GM12878 (cell line): ENCODE data around the gene NFATC2. TPM values are rescaled to one million over a fixed set of nuclear protein-coding genes. Genes with fewer than 3 reads are reported as not detected.

Experiments
- ATAC-seq: fragments of 200-7000 bp; cut with Tn5 transposase; 3 replicates; pipeline ENCODE4 v1.9.1; 2020; ENCODE audit warnings: mild to moderate bottlenecking, moderate library complexity
- BruUV-seq: library from RNA; stranded (reverse); fragments of 400-500 nt; replicated peaks from 2 replicates; lab custom pipeline; 2021; lab: Mats Ljungman, UMichigan
- CTCF ChIA-PET: fragments of 300-600 bp; sonication (Branson Sonifier 250); formaldehyde crosslinking; extraction: SDS; loops from one replicate; lab custom pipeline; 2021; ENCODE audit warnings: inconsistent platforms; lab: Yijun Ruan, JAX
- POLR2A ChIA-PET: fragments of 350-600 bp; formaldehyde crosslinking; extraction: SDS; loops from one replicate; lab custom pipeline; 2021; ENCODE audit warnings: inconsistent platforms; lab: Charles Lee
- RAD21 ChIA-PET: fragments of 300-600 bp; sonication (Branson Sonifier 250); formaldehyde crosslinking; loops from one replicate; lab custom pipeline; 2023; ENCODE audit warnings: antibody characterized with exemption; ENCODE audit not compliant: unreplicated experiment; lab: Charles Lee
- SMC1A ChIA-PET: fragments of 300-600 bp; sonication (Branson Sonifier 250); formaldehyde crosslinking; loops from one replicate; lab custom pipeline; 2023; ENCODE audit not compliant: unreplicated experiment, uncharacterized antibody; lab: Charles Lee
- DNase-seq: peaks from one replicate; pipeline ENCODE4 v3.0.0-alpha.2; 2011; ENCODE audit warnings: low read depth, low spot score
- FAIRE-seq: peaks from 3 replicates; lab custom pipeline; 2011; peaks lifted over from hg19 to GRCh38; lab: Jason Lieb, UNC
- H2AFZ ChIP-seq: 2 replicates; pipeline ENCODE4 v1.6.0; 2011; ENCODE audit warnings: low read depth, low read length, control low read depth; ENCODE audit not compliant: control insufficient read depth
- H3K27ac ChIP-seq: 2 replicates; pipeline ENCODE4 v1.5.1; 2011; ENCODE audit warnings: control low read depth; ENCODE audit not compliant: control insufficient read depth, insufficient read depth
- H3K27me3 ChIP-seq, 2 experiments: replicated peaks in 1 of 2; 2 replicates each; pipeline versions ENCODE4 v1.6.0 to v1.6.1; 2011; ENCODE audit warnings: low read length in 1 of 2; ENCODE audit not compliant: control insufficient read depth in 2 of 2, insufficient read depth in 2 of 2
- H3K36me3 ChIP-seq, 2 experiments: 2 replicates each; pipeline ENCODE4 v1.5.1; 2011; ENCODE audit warnings: low read length in 1 of 2; ENCODE audit not compliant: control insufficient read depth in 2 of 2, insufficient read depth in 2 of 2
- H3K4me1 ChIP-seq: 2 replicates; pipeline ENCODE4 v1.6.1; 2011; ENCODE audit warnings: mild to moderate bottlenecking, low read length, moderate library complexity, mixed read lengths; ENCODE audit not compliant: control insufficient read depth, insufficient read depth
- H3K4me2 ChIP-seq: 2 replicates; pipeline ENCODE4 v1.6.0; 2011; ENCODE audit warnings: control low read depth; ENCODE audit not compliant: control insufficient read depth, insufficient read depth
- H3K4me3 ChIP-seq: fragments of 200-600 bp; sonication (generic); 2 replicates; pipeline ENCODE4 v1.5.1; 2016
- H3K79me2 ChIP-seq: 2 replicates; pipeline ENCODE4 v1.6.0; 2011; ENCODE audit warnings: low read length; ENCODE audit not compliant: control insufficient read depth, insufficient read depth
- H3K9ac ChIP-seq: 2 replicates; pipeline ENCODE4 v1.8.0; 2011; ENCODE audit warnings: low read length, control low read depth, mixed read lengths; ENCODE audit not compliant: control insufficient read depth, insufficient read depth
- H3K9me3 ChIP-seq: replicated peaks from 3 replicates; pipeline ENCODE4 v1.5.1; 2011; ENCODE audit warnings: mild to moderate bottlenecking, low read length; ENCODE audit not compliant: control insufficient read depth, insufficient read depth
- H4K20me1 ChIP-seq: 2 replicates; pipeline ENCODE4 v1.6.0; 2011; ENCODE audit not compliant: control insufficient read depth, insufficient read depth
- CTCF ChIP-seq, 3 experiments: IDR thresholded peaks in 2 of 3; conservative IDR thresholded peaks in 1 of 3; 2 replicates each; pipeline ENCODE4 v1.5.1; 2011; ENCODE audit warnings: low read depth in 3 of 3, low read length in 3 of 3, mild to moderate bottlenecking in 3 of 3, control low read depth in 2 of 3, moderate library complexity in 2 of 3, inconsistent platforms in 1 of 3, mixed read lengths in 1 of 3; ENCODE audit not compliant: control insufficient read depth in 2 of 3, insufficient read depth in 1 of 3; ENCODE audit errors: extremely low read depth in 1 of 3
- GABPA ChIP-seq: IDR thresholded peaks from 2 replicates; pipeline ENCODE4 v1.6.1; 2014; ENCODE audit warnings: antibody characterized with exemption, low read depth, mild to moderate bottlenecking, inconsistent platforms
- MEF2A ChIP-seq: IDR thresholded peaks from 2 replicates; pipeline ENCODE4 v1.6.1; 2011; ENCODE audit warnings: low read depth, mild to moderate bottlenecking, low read length, moderate library complexity; ENCODE audit not compliant: insufficient read depth
- TCF3 ChIP-seq: IDR thresholded peaks from 2 replicates; pipeline ENCODE4 v1.6.1; 2012; ENCODE audit warnings: low read depth, mild to moderate bottlenecking, low read length, borderline replicate concordance; ENCODE audit not compliant: insufficient read depth
- WGBS: methylation state at CpG from one replicate; pipeline ENCODE4 v1.1.6; 2016; ENCODE audit warnings: low lambda C conversion rate; ENCODE audit not compliant: insufficient replicate concordance, insufficient coverage; ENCODE audit errors: missing lambda C conversion rate; 5-methylcytosine and 5-hydroxymethylcytosine counted together
- in situ Hi-C: fragments of 300-500 bp; cut with MboI; formaldehyde crosslinking; loops from 9 replicates; pipeline ENCODE4 v1.14.3; 2018; ENCODE audit warnings: mixed read lengths
- intact Hi-C: fragments of 100-400 bp; cut with micrococcal nuclease; formaldehyde crosslinking; loops from one replicate; pipeline ENCODE4 v1.14.2; 2022; ENCODE audit not compliant: unreplicated experiment
- polyA plus RNA-seq, 11 experiments: library from polyadenylated mRNA; depleted of rRNA in 4 of 11; unstranded in 6 of 11; stranded (reverse) in 5 of 11; fragments of >200 nt; fragmentation: Nextera tagmentation in 4 of 11; fragmentation: Illumina TruSeq in 1 of 11; extraction: Ambion mirVana in 4 of 11; extraction: Trizol in 1 of 11; gene quantifications; 1 replicate in 1 of 11; 2 replicates in 10 of 11; pipeline versions ENCODE4 v1.2.1 to v1.2.3, GENCODE V29; 2011 to 2016; ENCODE audit warnings: inconsistent platforms in 2 of 11, missing spikeins in 2 of 11, low read depth in 1 of 11
- total RNA-seq, 4 experiments: library from RNA; depleted of rRNA in 3 of 4; stranded (reverse); fragments of >200 nt in 3 of 4; fragmentation: Illumina TruSeq in 1 of 4; extraction: Trizol in 1 of 4; gene quantifications; 2 replicates each; pipeline versions ENCODE4 v1.2.1 to v1.2.3, GENCODE V29; 2013 to 2021
- TF ChIP-seq, protein P1 (sequence below): fragments of 450-650 bp; IDR thresholded peaks from 2 replicates; pipeline ENCODE4 v1.6.1; 2017; ENCODE audit warnings: mild to moderate bottlenecking, moderate library complexity

NFATC2 gene
- total and polyA plus RNA-seq, 10 of the 15 experiments (the other 5 are each of a cell fraction or from before 2014, with no cell fraction given): 3.3 to 20.0 (median 7.3) TPM

- ChIA-PET SMC1A (interaction anchor here (1.0 kb wide), 1 partner anchor 69 kb away, joined by 4 read pairs; no protein-coding TSS in a partner anchor), POLR2A (no interaction called here), RAD21 (interaction anchor here (0.7 to 1.4 kb wide), 4 partner anchors 71 to 298 kb away, joined by 3 to 6 read pairs (median 3); partner anchors contain the start of gene NFATC2), CTCF (interaction anchor here (0.7 kb wide), 1 partner anchor 71 kb away, joined by 3 read pairs; no protein-coding TSS in a partner anchor)
- Histone ChIP-seq H3K9me3 (peaks cover 4% of the 10 kb centered on the region; the same call in 2 of the 3 replicates), H2AFZ (no peak overlapping the region), H3K79me2 (no peaks in the 10 kb centered on the region), H3K27ac (no peak overlapping the region), H3K36me3 (peaks cover 6% of the 10 kb centered on the region in 2 experiments; a peak in 3 of 4 replicates), H3K4me1 (peaks cover 16% of the 10 kb centered on the region), H3K4me3 (no peak overlapping the region), H4K20me1 (no peaks in the 10 kb centered on the region), H3K9ac (no peak overlapping the region), H3K4me2 (no peak overlapping the region), H3K27me3 (no peaks in the 10 kb centered on the region)
- no peak for ATAC-seq
- no peak for DNase-seq
- FAIRE-seq: no peak
- intact Hi-C loops: no loop called here
- TF ChIP-seq, protein P1, sequence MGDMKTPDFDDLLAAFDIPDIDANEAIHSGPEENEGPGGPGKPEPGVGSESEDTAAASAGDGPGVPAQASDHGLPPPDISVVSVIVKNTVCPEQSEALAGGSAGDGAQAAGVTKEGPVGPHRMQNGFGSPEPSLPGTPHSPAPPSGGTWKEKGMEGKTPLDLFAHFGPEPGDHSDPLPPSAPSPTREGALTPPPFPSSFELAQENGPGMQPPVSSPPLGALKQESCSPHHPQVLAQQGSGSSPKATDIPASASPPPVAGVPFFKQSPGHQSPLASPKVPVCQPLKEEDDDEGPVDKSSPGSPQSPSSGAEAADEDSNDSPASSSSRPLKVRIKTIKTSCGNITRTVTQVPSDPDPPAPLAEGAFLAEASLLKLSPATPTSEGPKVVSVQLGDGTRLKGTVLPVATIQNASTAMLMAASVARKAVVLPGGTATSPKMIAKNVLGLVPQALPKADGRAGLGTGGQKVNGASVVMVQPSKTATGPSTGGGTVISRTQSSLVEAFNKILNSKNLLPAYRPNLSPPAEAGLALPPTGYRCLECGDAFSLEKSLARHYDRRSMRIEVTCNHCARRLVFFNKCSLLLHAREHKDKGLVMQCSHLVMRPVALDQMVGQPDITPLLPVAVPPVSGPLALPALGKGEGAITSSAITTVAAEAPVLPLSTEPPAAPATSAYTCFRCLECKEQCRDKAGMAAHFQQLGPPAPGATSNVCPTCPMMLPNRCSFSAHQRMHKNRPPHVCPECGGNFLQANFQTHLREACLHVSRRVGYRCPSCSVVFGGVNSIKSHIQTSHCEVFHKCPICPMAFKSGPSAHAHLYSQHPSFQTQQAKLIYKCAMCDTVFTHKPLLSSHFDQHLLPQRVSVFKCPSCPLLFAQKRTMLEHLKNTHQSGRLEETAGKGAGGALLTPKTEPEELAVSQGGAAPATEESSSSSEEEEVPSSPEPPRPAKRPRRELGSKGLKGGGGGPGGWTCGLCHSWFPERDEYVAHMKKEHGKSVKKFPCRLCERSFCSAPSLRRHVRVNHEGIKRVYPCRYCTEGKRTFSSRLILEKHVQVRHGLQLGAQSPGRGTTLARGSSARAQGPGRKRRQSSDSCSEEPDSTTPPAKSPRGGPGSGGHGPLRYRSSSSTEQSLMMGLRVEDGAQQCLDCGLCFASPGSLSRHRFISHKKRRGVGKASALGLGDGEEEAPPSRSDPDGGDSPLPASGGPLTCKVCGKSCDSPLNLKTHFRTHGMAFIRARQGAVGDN: no peak
- TF ChIP-seq CTCF (IDR thresholded peaks at IDR 0.05 in 2 of 3, conservative IDR thresholded peaks at IDR 0.05 in 1 of 3; ENCODE audit: control insufficient read depth in 2 of 3, extremely low read depth in 1 of 3, insufficient read depth in 1 of 3, low read depth in 3 of 3, low read length in 3 of 3): no peak
- TF ChIP-seq TCF3: no peak
- TF ChIP-seq GABPA: no peak
- TF ChIP-seq MEF2A: no peak
- in situ Hi-C loops: no loop called here
- WGBS: 65% methylated on average over 24 of the region's 24 CpGs
- BruUV-seq: no TSS peak
These were observed 85.7 kb downstream of the NFATC2 start for GRCh38 chr20:51456511-51457509.
